Prostate gland (tissue), 2 donors: Measurements from ENCODE around the gene HAO2. TPM values are rescaled to one million over a fixed set of nuclear protein-coding genes. Genes with fewer than 3 reads are reported as not detected.

Experiments used
- DNase-seq: peaks from one replicate; pipeline ENCODE4 v3.0.0-alpha.2; 2019; ENCODE audit warnings: low spot score
- H3K27ac ChIP-seq, 2 donors: fragments of 200-600 bp; sonication (generic); 2 replicates each; pipeline ENCODE4 v1.5.1; 2017 to 2019
- H3K27me3 ChIP-seq: fragments of 200-600 bp; sonication (generic); replicated peaks from 2 replicates; pipeline ENCODE4 v1.5.1; 2019; ENCODE audit not compliant: insufficient read depth
- H3K36me3 ChIP-seq, 2 donors: fragments of 200-600 bp; sonication (generic); 1 replicate in 1 of 2; 2 replicates in 1 of 2; pipeline versions ENCODE4 v1.5.1 to v1.8.1; 2017 to 2019
- H3K4me1 ChIP-seq: fragments of 200-600 bp; sonication (generic); replicated peaks from 2 replicates; pipeline ENCODE4 v1.5.1; 2019
- H3K4me3 ChIP-seq, 2 donors: fragments of 200-600 bp; sonication (generic); 2 replicates each; pipeline ENCODE4 v1.5.1; 2017 to 2019
- H3K9me3 ChIP-seq: fragments of 200-600 bp; sonication (generic); 2 replicates; pipeline ENCODE4 v1.5.1; 2017
- CTCF ChIP-seq, 4 experiments: fragments of 200-600 bp in 2 of 4; fragments of 450-650 bp in 2 of 4; sonication (generic) in 2 of 4; IDR thresholded peaks; 1 replicate in 3 of 4; 2 replicates in 1 of 4; pipeline ENCODE4 v1.5.1; 2016 to 2019; ENCODE audit warnings: antibody characterized with exemption in 4 of 4, mild to moderate bottlenecking in 2 of 4, moderate library complexity in 2 of 4
- POLR2A ChIP-seq: fragments of 450-650 bp; IDR thresholded peaks from one replicate; pipeline ENCODE4 v1.6.1; 2016; ENCODE audit warnings: antibody characterized with exemption, mild to moderate bottlenecking
- POLR2AphosphoS5 ChIP-seq: sonication (generic); formaldehyde crosslinking; IDR thresholded peaks from one replicate; pipeline ENCODE4 v1.6.1; 2017; ENCODE audit warnings: antibody characterized with exemption
- WGBS: methylation state at CpG from one replicate; pipeline ENCODE4 v1.1.5; 2018; 5-methylcytosine and 5-hydroxymethylcytosine counted together
- intact Hi-C: fragments of 100-400 bp; cut with DNase I; formaldehyde crosslinking; loops from one replicate; pipeline ENCODE4 v1.14.2; 2022
- total RNA-seq, 2 donors: library from RNA; depleted of rRNA; stranded (reverse); fragments of >200 nt; gene quantifications; one replicate each; pipeline ENCODE4 v1.1.0, GENCODE V29; 2016

HAO2 gene
- total RNA-seq, 2 donors from 2014 or later: not detected

- no peaks in the 10 kb centered on the region for H3K27me3 ChIP-seq
- H3K27ac ChIP-seq: no peak overlapping the region
- no peak for DNase-seq
- H3K9me3 ChIP-seq: no peaks in the 10 kb centered on the region
- H3K36me3 ChIP-seq: no peaks in the 10 kb centered on the region
- TF ChIP-seq POLR2AphosphoS5: no peak
- no peak for TF ChIP-seq POLR2A
- no peak for TF ChIP-seq CTCF (IDR thresholded peaks at IDR 0.05)
- intact Hi-C loops: no loop called here
- H3K4me3 ChIP-seq: no peak overlapping the region
- H3K4me1 ChIP-seq: no peaks in the 10 kb centered on the region
Measured at GRCh38 chr1:119396982-119397381, 28.4 kb downstream of the HAO2 start.

GRCh38 chr1:119397986-119398385 lies 29.4 kb downstream of the HAO2 start:
- WGBS: 71% methylated on average over 3 of the region's 3 CpGs
- no peak for DNase-seq

GRCh38 chr1:119404736-119405135 lies 36.2 kb downstream of the HAO2 start:
- no peaks in the 10 kb centered on the region for H3K4me1 ChIP-seq
- no peak overlapping the region for H3K4me3 ChIP-seq
- H3K27me3 ChIP-seq: no peaks in the 10 kb centered on the region
- TF ChIP-seq CTCF (IDR thresholded peaks at IDR 0.05): no peak
- no peak for TF ChIP-seq POLR2AphosphoS5
- no peak for TF ChIP-seq POLR2A
- no peaks in the 10 kb centered on the region for H3K36me3 ChIP-seq
- intact Hi-C loops: no loop called here
- DNase-seq: no peak
- no peak overlapping the region for H3K27ac ChIP-seq
- no peaks in the 10 kb centered on the region for H3K9me3 ChIP-seq
- WGBS: 18% methylated on average over 2 of the region's 2 CpGs

More at GRCh38 chr1:119397986-119398385, 29.4 kb downstream of the HAO2 start:
- H3K27ac ChIP-seq: no peak overlapping the region
- H3K4me1 ChIP-seq: no peaks in the 10 kb centered on the region
- TF ChIP-seq POLR2AphosphoS5: no peak
- TF ChIP-seq CTCF (IDR thresholded peaks at IDR 0.05): no peak
- TF ChIP-seq POLR2A: no peak
- no peak overlapping the region for H3K4me3 ChIP-seq
- H3K36me3 ChIP-seq: no peaks in the 10 kb centered on the region
- H3K9me3 ChIP-seq: no peaks in the 10 kb centered on the region
- intact Hi-C loops: no loop called here
- H3K27me3 ChIP-seq: no peaks in the 10 kb centered on the region

GRCh38 chr1:119409731-119410130 lies 41.1 kb downstream of the HAO2 start:
- Histone ChIP-seq H3K27ac (no peak overlapping the region), H3K36me3 (no peaks in the 10 kb centered on the region), H3K9me3 (no peaks in the 10 kb centered on the region), H3K27me3 (no peaks in the 10 kb centered on the region), H3K4me1 (no peaks in the 10 kb centered on the region), H3K4me3 (no peak overlapping the region)
- no peak for DNase-seq
- no peak for TF ChIP-seq POLR2A
- intact Hi-C loops: no loop called here

GRCh38 chr1:119410961-119411360 lies 42.4 kb downstream of the HAO2 start:
- no peaks in the 10 kb centered on the region for H3K27me3 ChIP-seq
- no peaks in the 10 kb centered on the region for H3K9me3 ChIP-seq
- no peak overlapping the region for H3K27ac ChIP-seq
- intact Hi-C loops: no loop called here
- TF ChIP-seq POLR2AphosphoS5 (no peak), CTCF (IDR thresholded peaks at IDR 0.05) (no peak), POLR2A (no peak)
- no peak overlapping the region for H3K4me3 ChIP-seq
- WGBS: 75% methylated on average over 3 of the region's 3 CpGs
- no peak for DNase-seq
- no peaks in the 10 kb centered on the region for H3K36me3 ChIP-seq
- no peaks in the 10 kb centered on the region for H3K4me1 ChIP-seq
